ENCODE data around the gene PADI3. TPM values are rescaled to one million over a fixed set of nuclear protein-coding genes. Genes with fewer than 3 reads are reported as not detected.
A peak's percentile ranks its signal among the peaks of the same experiment; 100 is the strongest.

PADI3 gene
- total RNA-seq, 1 experiment from 2014 or later = 2.5 TPM

DNA sequence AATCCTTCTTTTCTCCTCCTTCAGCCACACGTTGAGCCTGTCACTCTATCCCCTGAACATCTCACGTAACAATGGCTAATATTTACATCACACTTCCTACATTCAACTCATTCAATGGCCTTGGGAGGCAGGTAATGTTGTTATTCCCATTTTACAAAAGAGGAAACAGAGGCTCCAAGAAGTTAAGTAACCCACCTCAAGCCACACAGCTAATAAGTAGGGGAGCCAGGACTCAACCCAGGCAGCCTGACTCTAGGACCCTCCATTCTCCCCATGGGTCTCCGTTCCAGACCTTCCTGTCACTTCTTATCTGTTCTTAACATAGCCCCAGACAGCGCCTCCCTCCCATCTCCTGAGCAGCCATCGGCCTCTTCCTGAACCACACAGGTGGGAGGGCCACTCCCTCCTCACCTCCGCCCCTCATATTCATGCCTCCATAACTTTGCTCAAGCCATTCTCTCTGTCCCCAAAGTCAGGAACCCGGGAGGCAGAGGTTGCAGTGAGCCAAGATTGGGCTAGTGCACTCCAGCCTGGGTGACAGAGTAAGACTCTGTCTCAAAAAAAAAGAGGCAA lies 61.3 kb downstream of the PADI3 start:
- Mint-ChIP-seq H3K27ac (peak overlapping the region in 1 of 3 experiments; percentile 73; a peak in 2 of 7 replicates), H3K9me3 (no peaks in the 10 kb centered on the region; a peak in 1 of 5 replicates), H3K4me3 (no peak overlapping the region; a peak in 1 of 5 replicates), H3K27me3 (ENCODE audit: low read depth) (no peaks in the 10 kb centered on the region; the same call in 1 of the 2 replicates), H3K36me3 (ENCODE audit: insufficient read depth in 1 of 3, low read depth in 3 of 3) (no peaks in the 10 kb centered on the region), H3K4me1 (peaks cover 42 to 52% of the 10 kb centered on the region in 2 experiments)
- no peak overlapping the region for H3K14ac ChIP-seq (ENCODE audit: insufficient read depth, low read length)
- H3K79me2 ChIP-seq (ENCODE audit: insufficient read depth, low read length) = no peaks in the 10 kb centered on the region
- H4K5ac ChIP-seq (ENCODE audit: insufficient read length, low read depth, low read length) = no peak overlapping the region
- no peak overlapping the region for H4K8ac ChIP-seq (replicated peaks; ENCODE audit: insufficient read length, low read depth, low read length)
- H3K4me1 ChIP-seq (ENCODE audit: insufficient read depth, low read length) = peaks cover 3% of the 10 kb centered on the region; the same call in 1 of the 2 replicates
- no peaks in the 10 kb centered on the region for H3K27me3 ChIP-seq (ENCODE audit: insufficient read depth, low read length)
- no peak overlapping the region for H2BK20ac ChIP-seq (ENCODE audit: low read depth, low read length, poor library complexity, severe bottlenecking)
- no peak overlapping the region for H3K4ac ChIP-seq (ENCODE audit: low read depth, low read length)
- no peak overlapping the region for H3K27ac ChIP-seq (ENCODE audit: insufficient read length, low read depth, low read length)
- H3K9ac ChIP-seq (ENCODE audit: extremely low read depth, insufficient read length, low read length) = no peak overlapping the region
- H2BK12ac ChIP-seq (ENCODE audit: insufficient read length, low read depth, low read length) = no peak overlapping the region
- no CpG with 5 or more reads among the region's 7 CpGs for WGBS (ENCODE audit: extremely low coverage, insufficient read length, low lambda C conversion rate)
- no peaks in the 10 kb centered on the region for H3K9me3 ChIP-seq (ENCODE audit: control insufficient read depth, low read depth, low read length)
- no peaks in the 10 kb centered on the region for H3K23me2 ChIP-seq (ENCODE audit: insufficient read length, low read depth, low read length, poor library complexity, severe bottlenecking)
- H2BK120ac ChIP-seq (ENCODE audit: low read depth, low read length, poor library complexity, severe bottlenecking) = no peak overlapping the region
- no peak overlapping the region for H3K18ac ChIP-seq (ENCODE audit: insufficient read length, low read depth, low read length)
- H4K91ac ChIP-seq (ENCODE audit: insufficient read length, low read depth, low read length) = no peak overlapping the region
- TF ChIP-seq CTCF (conservative IDR thresholded peaks at IDR 0.05) = no peak
- no peaks in the 10 kb centered on the region for H3K79me1 ChIP-seq (ENCODE audit: insufficient read depth, low read depth, low read length, poor library complexity, severe bottlenecking)
- H3K56ac ChIP-seq (ENCODE audit: insufficient read length, low read depth, low read length) = no peak overlapping the region
- no peak overlapping the region for H2BK5ac ChIP-seq (ENCODE audit: insufficient read length, low read length)
- no peak overlapping the region for H2AK5ac ChIP-seq (ENCODE audit: insufficient read length, low read length)
- H2AFZ ChIP-seq (ENCODE audit: low read length) = no peak overlapping the region
- H2BK15ac ChIP-seq (ENCODE audit: low read depth, low read length) = 0 out of 2 replicates have a peak overlapping the region, but pooled peaks have one; percentile 29
- H3K23ac ChIP-seq (ENCODE audit: insufficient read length, low read depth, low read length) = no peak overlapping the region
- H4K20me1 ChIP-seq (ENCODE audit: control insufficient read depth, insufficient read depth, insufficient read length) = no peaks in the 10 kb centered on the region
- no peak for DNase-seq
- H3T11ph ChIP-seq (ENCODE audit: low read length) = no peak overlapping the region
- no peak overlapping the region for H3K4me2 ChIP-seq (ENCODE audit: insufficient read depth, insufficient read length, low read length)

All from H9 (cell line).